Measurements from ENCODE around the gene KRTAP10-11. TPM values are rescaled to one million over a fixed set of nuclear protein-coding genes. Genes with fewer than 3 reads are reported as not detected.
"Not testable (repeated sequence)": the region's sequence is repeated elsewhere in the genome, so short reads cannot be mapped to it uniquely, and the experiment has no call there.

KRTAP10-11 gene
- total RNA-seq (not detected), polyA plus RNA-seq (not detected)
- long read RNA-seq, donor 1, result 0 reads
- long read RNA-seq, donor 2, result 0 reads
- long read RNA-seq, donor 3, result 0 reads

GRCh38 chr21:44646366-44647221 is at the start of gene KRTAP10-11:
TSS of gene KRTAP10-11 (plus strand) at chr21:44646414. CDS start at chr21:44646459, 45 bp downstream.
- Histone ChIP-seq H3K9me3 (peaks cover 0 to 40% (median 14%) of the 10 kb centered on the region in 11 donors), H3K27me3 (peaks cover 0 to 29% (median 14%) of the 10 kb centered on the region in 7 donors)
- H3K36me3 ChIP-seq; ATAC-seq; H3K27ac ChIP-seq; intact Hi-C loops (cut with DNase I); DNase-seq; H3K4me1 ChIP-seq; H3K4me3 ChIP-seq: not testable (repeated sequence)
- WGBS, 2 donors, result 68 to 71% methylated on average over 21 of the region's 21 CpGs

- 58% methylated on average over 11 of the region's 11 CpGs for WGBS, 2 donors
- DNase-seq, result no peak
- ATAC-seq, result no peak
- Histone ChIP-seq H3K27me3 (peaks cover 0 to 61% (median 14%) of the 10 kb centered on the region in 7 donors), H3K4me3 (no peak overlapping the region), H3K9me3 (peaks cover 0 to 10% (median 0%) of the 10 kb centered on the region in 11 donors), H3K27ac (no peak overlapping the region), H3K36me3 (no peaks in the 10 kb centered on the region), H3K4me1 (peaks cover 0 to 4% (median 0%) of the 10 kb centered on the region in 9 donors)
- intact Hi-C loops (cut with DNase I), result no loop called here
- no peak for TF ChIP-seq CTCF (IDR thresholded peaks at IDR 0.05)
Measured at GRCh38 chr21:44598061-44598460, 48.2 kb upstream of the KRTAP10-11 start.

GRCh38 chr21:44599264-44600029 is 46.8 kb upstream of the KRTAP10-11 start:
- no peak for TF ChIP-seq CTCF (IDR thresholded peaks at IDR 0.05)
- no peaks in the 10 kb centered on the region for H3K36me3 ChIP-seq
- H3K27ac ChIP-seq, result no peak overlapping the region
- no peak overlapping the region for H3K4me3 ChIP-seq
- DNase-seq (no peak), ATAC-seq (no peak)
- WGBS, 2 donors, result 79 to 83% methylated on average over 8 of the region's 8 CpGs
- H3K9me3 ChIP-seq, result peaks cover 0 to 17% (median 0%) of the 10 kb centered on the region in 11 donors
- H3K4me1 ChIP-seq, result no peaks in the 10 kb centered on the region
- peaks cover 0 to 61% (median 19%) of the 10 kb centered on the region in 7 donors for H3K27me3 ChIP-seq
- intact Hi-C loops (cut with DNase I), result no loop called here

- H3K4me3 ChIP-seq; H3K4me1 ChIP-seq; DNase-seq; H3K27ac ChIP-seq; intact Hi-C loops (cut with DNase I); H3K36me3 ChIP-seq: not testable (repeated sequence)
- H3K9me3 ChIP-seq, result peaks cover 0 to 19% (median 0%) of the 10 kb centered on the region in 11 donors
- 71 to 75% methylated on average over 20 to 23 of the region's 23 CpGs for WGBS, 2 donors
- peaks cover 0 to 61% (median 18%) of the 10 kb centered on the region in 7 donors for H3K27me3 ChIP-seq
- ATAC-seq, result peak in 3 of 8 donors; percentile 29 to 58 (median 41)
Measured at GRCh38 chr21:44600118-44600978, 45.9 kb upstream of the KRTAP10-11 start, which contains the start of gene KRTAP10-7. TSS of gene KRTAP10-7 (plus strand) at chr21:44600597. CDS start at chr21:44600622, 25 bp downstream.

- ATAC-seq, result peak in 1 of 8 donors; percentile 22
- H3K27ac ChIP-seq; intact Hi-C loops (cut with DNase I); H3K4me1 ChIP-seq; DNase-seq; H3K36me3 ChIP-seq; H3K4me3 ChIP-seq: not testable (repeated sequence)
- peaks cover 0 to 21% (median 0%) of the 10 kb centered on the region in 11 donors for H3K9me3 ChIP-seq
- WGBS, 2 donors, result 72 to 74% methylated on average over 9 to 10 of the region's 10 CpGs
- H3K27me3 ChIP-seq, result peaks cover 0 to 61% (median 18%) of the 10 kb centered on the region in 7 donors
Measured at GRCh38 chr21:44601091-44601490, 45.1 kb upstream of the KRTAP10-11 start.
